ENCODE data around the gene FREM1. TPM values are rescaled to one million over a fixed set of nuclear protein-coding genes. Genes with fewer than 3 reads are reported as not detected.

The FREM1 gene
- total and polyA plus RNA-seq, 2 donors (not counting 1 experiment from before 2014, with no cell fraction given) = not detected

DNA sequence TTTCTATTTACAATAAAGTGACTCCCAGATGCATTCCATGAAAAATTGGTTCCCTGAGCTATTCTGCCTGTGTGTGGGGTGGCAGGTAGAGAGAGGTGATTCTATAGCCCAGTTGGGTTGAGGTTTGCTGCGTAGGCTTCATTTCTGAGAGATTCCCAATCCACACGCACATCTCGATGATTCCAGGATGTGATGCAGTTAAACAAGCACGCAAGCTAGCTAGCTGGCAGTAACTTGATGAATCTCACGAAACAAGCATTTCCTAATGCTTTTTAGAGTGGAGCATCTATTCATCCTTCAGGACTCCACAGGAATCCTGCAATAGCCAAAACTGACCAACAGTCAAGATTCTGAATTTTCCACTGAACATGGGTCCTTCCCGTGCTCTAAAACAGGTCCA is 143.9 kb downstream of the FREM1 start:
- no peak overlapping the region for H3K9ac ChIP-seq (ENCODE audit: low read length)
- H3K27ac ChIP-seq (ENCODE audit: low read length in 2 of 2) = no peak overlapping the region
- Mint-ChIP-seq H3K4me1 (peaks cover 4% of the 10 kb centered on the region), H3K9me3 (ENCODE audit: insufficient read depth) (no peaks in the 10 kb centered on the region), H3K4me3 (no peak overlapping the region), H3K27ac (no peak overlapping the region), H3K27me3 (peaks cover 24% of the 10 kb centered on the region)
- ATAC-seq (ENCODE audit: low read depth) (no peak), DNase-seq (no peak)
- intact Hi-C loops (cut with micrococcal nuclease) = loop anchor here (5.0 kb wide), 2 partner anchors 299 to 1414 kb away; no protein-coding TSS in a partner anchor
- H3K4me2 ChIP-seq (replicated peaks; ENCODE audit: low read depth, low read length, poor library complexity, severe bottlenecking) = no peak overlapping the region
- no peaks in the 10 kb centered on the region for H3K79me2 ChIP-seq (ENCODE audit: control insufficient read depth, insufficient read depth, low read length)
- no peaks in the 10 kb centered on the region for H3K27me3 ChIP-seq (replicated peaks in 1 of 4; ENCODE audit: control extremely low read depth in 1 of 4, control insufficient read depth in 3 of 4, insufficient read depth in 4 of 4, low read length in 3 of 4)
- ChIA-PET POLR2A (no interaction called here), CTCF (interaction anchor here (0.9 to 8.8 kb wide), 10 partner anchors 11 to 301 kb away, joined by 3 to 238 read pairs (median 4); no protein-coding TSS in a partner anchor)
- no peaks in the 10 kb centered on the region for H3K9me3 ChIP-seq (ENCODE audit: control extremely low read depth in 1 of 3, control insufficient read depth in 2 of 3, insufficient read depth in 1 of 3, low read length in 2 of 3)
- TF ChIP-seq EZH2 (IDR thresholded peaks at IDR 0.05; ENCODE audit: borderline replicate concordance, insufficient read depth, low read depth, low read length, poor library complexity, severe bottlenecking) = no peak
- TF ChIP-seq, protein P1, sequence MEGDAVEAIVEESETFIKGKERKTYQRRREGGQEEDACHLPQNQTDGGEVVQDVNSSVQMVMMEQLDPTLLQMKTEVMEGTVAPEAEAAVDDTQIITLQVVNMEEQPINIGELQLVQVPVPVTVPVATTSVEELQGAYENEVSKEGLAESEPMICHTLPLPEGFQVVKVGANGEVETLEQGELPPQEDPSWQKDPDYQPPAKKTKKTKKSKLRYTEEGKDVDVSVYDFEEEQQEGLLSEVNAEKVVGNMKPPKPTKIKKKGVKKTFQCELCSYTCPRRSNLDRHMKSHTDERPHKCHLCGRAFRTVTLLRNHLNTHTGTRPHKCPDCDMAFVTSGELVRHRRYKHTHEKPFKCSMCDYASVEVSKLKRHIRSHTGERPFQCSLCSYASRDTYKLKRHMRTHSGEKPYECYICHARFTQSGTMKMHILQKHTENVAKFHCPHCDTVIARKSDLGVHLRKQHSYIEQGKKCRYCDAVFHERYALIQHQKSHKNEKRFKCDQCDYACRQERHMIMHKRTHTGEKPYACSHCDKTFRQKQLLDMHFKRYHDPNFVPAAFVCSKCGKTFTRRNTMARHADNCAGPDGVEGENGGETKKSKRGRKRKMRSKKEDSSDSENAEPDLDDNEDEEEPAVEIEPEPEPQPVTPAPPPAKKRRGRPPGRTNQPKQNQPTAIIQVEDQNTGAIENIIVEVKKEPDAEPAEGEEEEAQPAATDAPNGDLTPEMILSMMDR (IDR thresholded peaks at IDR 0.05) = no peak
- WGBS (ENCODE audit: insufficient coverage) = 93% methylated on average over 6 of the region's 6 CpGs
- H4K20me1 ChIP-seq (ENCODE audit: control insufficient read depth, insufficient read depth, low read length, poor library complexity, severe bottlenecking) = no peaks in the 10 kb centered on the region
- no peaks in the 10 kb centered on the region for H3K36me3 ChIP-seq (replicated peaks in 1 of 2; ENCODE audit: control extremely low read depth in 1 of 2, control insufficient read depth in 1 of 2, extremely low read depth in 1 of 2, insufficient read depth in 2 of 2, low read length in 1 of 2)
- H3K4me3 ChIP-seq (ENCODE audit: control extremely low read depth in 1 of 5, extremely low read depth in 1 of 5, insufficient read depth in 1 of 5, low read depth in 2 of 5, low read length in 4 of 5) = no peak overlapping the region
- no peak overlapping the region for H2AFZ ChIP-seq (ENCODE audit: insufficient read depth, low read depth, low read length, poor library complexity, severe bottlenecking)
- peaks cover 0 to 3% of the 10 kb centered on the region in 2 donors for H3K4me1 ChIP-seq (ENCODE audit: control insufficient read depth in 2 of 2, insufficient read depth in 2 of 2, low read length in 2 of 2)

DNA sequence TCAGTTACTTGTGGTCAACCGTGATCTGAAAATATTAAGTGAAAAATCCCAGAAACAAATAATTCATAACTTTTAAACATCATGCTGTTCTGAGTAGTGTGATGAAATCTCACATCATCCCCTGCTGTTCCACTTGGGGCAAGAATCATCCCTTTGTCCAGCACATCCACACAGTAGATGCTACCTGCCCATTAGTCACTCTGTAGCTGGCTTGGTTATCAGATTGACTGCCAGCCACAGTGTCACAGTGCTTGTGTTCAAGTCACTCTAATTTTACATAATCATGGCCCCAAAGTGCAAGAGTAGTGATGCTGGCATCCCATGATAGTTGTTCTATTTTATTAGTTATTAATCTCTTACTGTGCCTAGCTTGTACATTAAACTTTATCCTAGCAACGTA is 148.6 kb downstream of the FREM1 start:
- no CpG with 5 or more reads among the region's 2 CpGs for WGBS (ENCODE audit: insufficient coverage)
- ChIA-PET POLR2A (no interaction called here), CTCF (interaction anchor here (1.3 kb wide), 1 partner anchor 146 kb away, joined by 5 read pairs; no protein-coding TSS in a partner anchor)
- Histone ChIP-seq H3K36me3 (replicated peaks in 1 of 2; ENCODE audit: control extremely low read depth in 1 of 2, control insufficient read depth in 1 of 2, extremely low read depth in 1 of 2, insufficient read depth in 2 of 2, low read length in 1 of 2) (no peaks in the 10 kb centered on the region), H2AFZ (ENCODE audit: insufficient read depth, low read depth, low read length, poor library complexity, severe bottlenecking) (no peak overlapping the region), H3K4me2 (replicated peaks; ENCODE audit: low read depth, low read length, poor library complexity, severe bottlenecking) (no peak overlapping the region), H3K9ac (ENCODE audit: low read length) (no peak overlapping the region), H4K20me1 (ENCODE audit: control insufficient read depth, insufficient read depth, low read length, poor library complexity, severe bottlenecking) (no peaks in the 10 kb centered on the region), H3K27ac (ENCODE audit: low read length in 2 of 2) (no peak overlapping the region), H3K4me3 (ENCODE audit: control extremely low read depth in 1 of 5, extremely low read depth in 1 of 5, insufficient read depth in 1 of 5, low read depth in 2 of 5, low read length in 4 of 5) (no peak overlapping the region), H3K79me2 (ENCODE audit: control insufficient read depth, insufficient read depth, low read length) (no peaks in the 10 kb centered on the region), H3K9me3 (ENCODE audit: control extremely low read depth in 1 of 3, control insufficient read depth in 2 of 3, insufficient read depth in 1 of 3, low read length in 2 of 3) (no peaks in the 10 kb centered on the region), H3K4me1 (ENCODE audit: control insufficient read depth in 2 of 2, insufficient read depth in 2 of 2, low read length in 2 of 2) (no peaks in the 10 kb centered on the region), H3K27me3 (replicated peaks in 1 of 4; ENCODE audit: control extremely low read depth in 1 of 4, control insufficient read depth in 3 of 4, insufficient read depth in 4 of 4, low read length in 3 of 4) (no peaks in the 10 kb centered on the region)
- Mint-ChIP-seq H3K4me3 (no peak overlapping the region), H3K9me3 (ENCODE audit: insufficient read depth) (no peaks in the 10 kb centered on the region), H3K27ac (no peak overlapping the region), H3K4me1 (no peaks in the 10 kb centered on the region), H3K27me3 (peaks cover 23% of the 10 kb centered on the region)
- ATAC-seq (ENCODE audit: low read depth) (no peak), DNase-seq (no peak)
- TF ChIP-seq EZH2 (IDR thresholded peaks at IDR 0.05; ENCODE audit: borderline replicate concordance, insufficient read depth, low read depth, low read length, poor library complexity, severe bottlenecking) = no peak
- TF ChIP-seq, protein P1 (IDR thresholded peaks at IDR 0.05) = no peak
- intact Hi-C loops (cut with micrococcal nuclease) = no loop called here
